Natural killer cell (primary cell): ENCODE results near the gene NPY5R. TPM values are rescaled to one million over a fixed set of nuclear protein-coding genes. Genes with fewer than 3 reads are reported as not detected.

Experiments
- ATAC-seq, 3 donors: fragments of 150-1000 bp in 2 of 3; fragments of 200-7000 bp in 1 of 3; cut with Tn5 transposase; 1 replicate in 1 of 3; 2 replicates in 2 of 3; pipeline ENCODE4 v1.10.0; 2021; ENCODE audit warnings: mild to moderate bottlenecking in 2 of 3, moderate library complexity in 2 of 3
- DNase-seq, 2 donors: peaks; one replicate each; pipeline versions ENCODE4 v3.0.0 to v3.0.0-alpha.2; 2013 to 2021; ENCODE audit warnings: mixed read lengths in 1 of 2
- H3K27ac ChIP-seq: one replicate; pipeline ENCODE4 v1.5.1; 2013; ENCODE audit warnings: mild to moderate bottlenecking, low read length
- H3K27me3 ChIP-seq: one replicate; pipeline ENCODE4 v1.6.1; 2013; ENCODE audit warnings: low read length; ENCODE audit not compliant: control insufficient read depth, insufficient read depth
- H3K36me3 ChIP-seq: one replicate; pipeline ENCODE4 v1.6.1; 2013; ENCODE audit warnings: low read length; ENCODE audit not compliant: control insufficient read depth, insufficient read depth
- H3K4me1 ChIP-seq: one replicate; pipeline ENCODE4 v1.6.1; 2013; ENCODE audit warnings: low read length; ENCODE audit not compliant: control insufficient read depth, insufficient read depth
- H3K4me3 ChIP-seq: one replicate; pipeline ENCODE4 v1.5.1; 2013; ENCODE audit warnings: low read length
- H3K9me3 ChIP-seq: one replicate; pipeline ENCODE4 v1.6.1; 2013; ENCODE audit warnings: low read length; ENCODE audit not compliant: control insufficient read depth, insufficient read depth
- H3K27ac Mint-ChIP-seq, 2 donors: one replicate each; pipeline ENCODE4 v1.8.0; 2022; ENCODE audit warnings: mild to moderate bottlenecking in 2 of 2, mixed read lengths in 2 of 2, moderate library complexity in 1 of 2
- H3K27me3 Mint-ChIP-seq, 2 donors: one replicate each; pipeline ENCODE4 v1.8.0; 2022; ENCODE audit warnings: low read depth in 2 of 2, mixed read lengths in 2 of 2
- H3K36me3 Mint-ChIP-seq: one replicate; pipeline ENCODE4 v1.8.0; 2022; ENCODE audit warnings: mixed read lengths
- H3K4me1 Mint-ChIP-seq, 2 donors: one replicate each; pipeline ENCODE4 v1.8.0; 2022; ENCODE audit warnings: mixed read lengths in 2 of 2
- H3K4me3 Mint-ChIP-seq: one replicate; pipeline ENCODE4 v1.8.0; 2022; ENCODE audit warnings: mild to moderate bottlenecking, moderate library complexity, mixed read lengths
- H3K9me3 Mint-ChIP-seq, 2 donors: one replicate each; pipeline ENCODE4 v1.8.0; 2022; ENCODE audit warnings: mixed read lengths in 2 of 2
- WGBS: methylation state at CpG from one replicate; pipeline ENCODE4 v1.1.7; 2013; ENCODE audit warnings: missing lambda C conversion rate; ENCODE audit not compliant: insufficient coverage; 5-methylcytosine and 5-hydroxymethylcytosine counted together
- intact Hi-C: fragments of 100-400 bp; cut with micrococcal nuclease; formaldehyde crosslinking; loops from one replicate; pipeline ENCODE4 v1.14.2; 2022
- total RNA-seq, 4 donors: library from RNA; stranded (reverse); fragments of 120-200 nt in 1 of 4; gene quantifications; one replicate each; pipeline versions ENCODE4 v1.2.3 to v1.2.4, GENCODE V29; 2013 to 2022
- TF ChIP-seq, protein P1 (sequence below): fragments of 200-600 bp; IDR thresholded peaks from one replicate; pipeline ENCODE4 v1.8.0; 2022; ENCODE audit warnings: antibody characterized with exemption

The NPY5R gene
- total RNA-seq, 3 donors from 2014 or later (not counting 1 experiment from before 2014, with no cell fraction given) = not detected

GRCh38 chr4:163385466-163385865 lies 41.8 kb downstream of the NPY5R start:
- H3K27ac Mint-ChIP-seq = no peak overlapping the region
- Histone ChIP-seq H3K4me1 (no peaks in the 10 kb centered on the region), H3K36me3 (no peaks in the 10 kb centered on the region), H3K27ac (no peak overlapping the region), H3K27me3 (no peaks in the 10 kb centered on the region), H3K9me3 (no peaks in the 10 kb centered on the region), H3K4me3 (no peak overlapping the region)
- H3K36me3 Mint-ChIP-seq = no peaks in the 10 kb centered on the region
- no peak for DNase-seq
- no peak overlapping the region for H3K4me3 Mint-ChIP-seq
- TF ChIP-seq, protein P1, sequence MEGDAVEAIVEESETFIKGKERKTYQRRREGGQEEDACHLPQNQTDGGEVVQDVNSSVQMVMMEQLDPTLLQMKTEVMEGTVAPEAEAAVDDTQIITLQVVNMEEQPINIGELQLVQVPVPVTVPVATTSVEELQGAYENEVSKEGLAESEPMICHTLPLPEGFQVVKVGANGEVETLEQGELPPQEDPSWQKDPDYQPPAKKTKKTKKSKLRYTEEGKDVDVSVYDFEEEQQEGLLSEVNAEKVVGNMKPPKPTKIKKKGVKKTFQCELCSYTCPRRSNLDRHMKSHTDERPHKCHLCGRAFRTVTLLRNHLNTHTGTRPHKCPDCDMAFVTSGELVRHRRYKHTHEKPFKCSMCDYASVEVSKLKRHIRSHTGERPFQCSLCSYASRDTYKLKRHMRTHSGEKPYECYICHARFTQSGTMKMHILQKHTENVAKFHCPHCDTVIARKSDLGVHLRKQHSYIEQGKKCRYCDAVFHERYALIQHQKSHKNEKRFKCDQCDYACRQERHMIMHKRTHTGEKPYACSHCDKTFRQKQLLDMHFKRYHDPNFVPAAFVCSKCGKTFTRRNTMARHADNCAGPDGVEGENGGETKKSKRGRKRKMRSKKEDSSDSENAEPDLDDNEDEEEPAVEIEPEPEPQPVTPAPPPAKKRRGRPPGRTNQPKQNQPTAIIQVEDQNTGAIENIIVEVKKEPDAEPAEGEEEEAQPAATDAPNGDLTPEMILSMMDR = no peak
- peaks cover 0 to 3% of the 10 kb centered on the region in 2 donors for H3K9me3 Mint-ChIP-seq
- WGBS = 94% methylated on average over 4 of the region's 4 CpGs
- no peaks in the 10 kb centered on the region for H3K27me3 Mint-ChIP-seq
- H3K4me1 Mint-ChIP-seq = no peaks in the 10 kb centered on the region
- ATAC-seq = no peak
- intact Hi-C loops = no loop called here

DNA sequence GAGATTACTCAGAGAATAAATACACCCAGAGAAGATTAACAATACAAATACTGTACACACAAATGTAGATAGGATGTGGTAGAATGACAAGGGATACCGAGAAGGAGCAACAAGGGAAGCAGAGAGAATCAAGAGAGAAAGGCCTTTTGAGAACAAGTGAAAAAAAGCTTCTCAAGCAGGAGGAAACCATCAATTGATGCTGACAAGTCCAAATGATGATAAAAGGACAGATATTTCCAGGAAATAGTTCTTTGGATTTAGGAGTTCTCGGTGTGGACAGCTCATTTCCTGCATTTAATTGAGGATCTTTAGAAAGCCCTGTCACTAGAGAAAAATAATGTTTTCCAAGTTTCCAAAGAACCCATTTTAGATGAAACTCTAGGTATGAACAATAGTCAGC lies 48.1 kb downstream of the NPY5R start:
- H3K27me3 Mint-ChIP-seq = no peaks in the 10 kb centered on the region
- no peaks in the 10 kb centered on the region for H3K4me1 Mint-ChIP-seq
- Histone ChIP-seq H3K27ac (no peak overlapping the region), H3K36me3 (no peaks in the 10 kb centered on the region), H3K27me3 (no peaks in the 10 kb centered on the region), H3K9me3 (no peaks in the 10 kb centered on the region), H3K4me1 (no peaks in the 10 kb centered on the region), H3K4me3 (no peak overlapping the region)
- H3K9me3 Mint-ChIP-seq = peaks cover 0 to 3% of the 10 kb centered on the region in 2 donors
- intact Hi-C loops = no loop called here
- TF ChIP-seq, protein P1 = no peak
- 48% methylated on average over 2 of the region's 2 CpGs for WGBS
- H3K4me3 Mint-ChIP-seq = no peak overlapping the region
- DNase-seq (no peak), ATAC-seq (no peak)
- no peak overlapping the region for H3K27ac Mint-ChIP-seq
- H3K36me3 Mint-ChIP-seq = no peaks in the 10 kb centered on the region

GRCh38 chr4:163392328-163392727 lies 48.6 kb downstream of the NPY5R start:
- Histone ChIP-seq H3K27me3 (no peaks in the 10 kb centered on the region), H3K27ac (no peak overlapping the region), H3K9me3 (no peaks in the 10 kb centered on the region), H3K4me1 (no peaks in the 10 kb centered on the region), H3K4me3 (no peak overlapping the region), H3K36me3 (no peaks in the 10 kb centered on the region)
- ATAC-seq = no peak
- Mint-ChIP-seq H3K27ac (no peak overlapping the region), H3K36me3 (no peaks in the 10 kb centered on the region), H3K4me3 (no peak overlapping the region), H3K4me1 (no peaks in the 10 kb centered on the region), H3K9me3 (peaks cover 0 to 2% of the 10 kb centered on the region in 2 donors), H3K27me3 (no peaks in the 10 kb centered on the region)
- no peak for DNase-seq
- intact Hi-C loops = no loop called here
- 60% methylated on average over 4 of the region's 4 CpGs for WGBS
- TF ChIP-seq, protein P1 = no peak

DNA sequence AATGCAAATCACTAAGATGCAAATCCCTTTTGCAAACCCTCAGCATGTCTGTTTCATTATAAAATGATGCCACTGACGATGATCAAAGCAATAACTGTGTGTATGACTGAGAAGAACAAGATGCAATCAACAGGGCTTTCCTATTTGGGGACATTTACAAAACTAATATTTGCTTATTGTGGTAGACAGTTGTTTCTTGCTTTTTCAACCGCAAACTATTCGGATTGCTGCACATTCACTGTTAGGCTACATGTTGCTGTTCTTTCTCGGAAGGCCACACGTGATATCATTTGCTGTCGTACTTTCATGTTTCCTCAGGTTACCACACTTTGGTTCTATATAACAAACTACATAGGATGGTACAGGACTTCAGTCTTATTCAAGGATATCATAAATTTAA lies 49.8 kb downstream of the NPY5R start:
- Histone ChIP-seq H3K27me3 (no peaks in the 10 kb centered on the region), H3K27ac (no peak overlapping the region), H3K4me3 (no peak overlapping the region), H3K36me3 (no peaks in the 10 kb centered on the region), H3K4me1 (no peaks in the 10 kb centered on the region), H3K9me3 (no peaks in the 10 kb centered on the region)
- Mint-ChIP-seq H3K4me1 (no peaks in the 10 kb centered on the region), H3K27ac (no peak overlapping the region), H3K4me3 (no peak overlapping the region), H3K9me3 (peaks cover 0 to 2% of the 10 kb centered on the region in 2 donors), H3K36me3 (no peaks in the 10 kb centered on the region), H3K27me3 (no peaks in the 10 kb centered on the region)
- ATAC-seq (no peak), DNase-seq (no peak)
- 89% methylated on average over 6 of the region's 6 CpGs for WGBS
- TF ChIP-seq, protein P1 = no peak
- intact Hi-C loops = no loop called here
